Ureter (tissue), 1 donor: ENCODE results near the gene CCT5. TPM values are rescaled to one million over a fixed set of nuclear protein-coding genes. Genes with fewer than 3 reads are reported as not detected.
A peak's percentile ranks its signal among the peaks of the same experiment; 100 is the strongest.
"Not testable (repeated sequence)": the region's sequence is repeated elsewhere in the genome, so short reads cannot be mapped to it uniquely, and the experiment has no call there.

Source experiments
- DNase-seq: peaks from one replicate; pipeline ENCODE4 v3.0.0-alpha.2; 2020; ENCODE audit warnings: low spot score
- total RNA-seq: library from RNA; stranded (reverse); gene quantifications from one replicate; pipeline ENCODE4 v1.2.4, GENCODE V29; 2023
- donor health status: DM: yes; HTN: yes; CAD: no.

Gene CCT5
- total RNA-seq, 1 donor from 2014 or later = 158 TPM

DNA sequence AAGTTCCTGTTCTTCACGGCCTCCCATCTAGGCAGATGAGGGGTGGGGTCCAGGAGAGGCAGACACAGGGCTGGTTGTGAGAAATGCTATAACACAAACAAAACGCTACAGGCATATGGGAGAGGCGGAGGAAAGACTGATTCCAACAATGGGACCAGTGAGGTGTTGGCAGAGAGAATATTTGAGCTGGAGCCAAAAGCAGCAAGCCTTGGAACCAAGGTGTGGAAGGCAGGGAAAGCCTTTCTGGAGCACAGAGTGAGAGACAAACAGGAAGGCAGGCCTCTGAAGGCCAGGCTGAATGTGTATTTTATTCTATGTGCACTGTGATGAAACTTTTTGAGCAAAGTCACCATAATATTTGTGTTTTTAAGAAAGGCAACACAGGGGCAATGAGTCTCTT, 3.3 kb upstream of the CCT5 start:
- DNase-seq = no peak

DNA sequence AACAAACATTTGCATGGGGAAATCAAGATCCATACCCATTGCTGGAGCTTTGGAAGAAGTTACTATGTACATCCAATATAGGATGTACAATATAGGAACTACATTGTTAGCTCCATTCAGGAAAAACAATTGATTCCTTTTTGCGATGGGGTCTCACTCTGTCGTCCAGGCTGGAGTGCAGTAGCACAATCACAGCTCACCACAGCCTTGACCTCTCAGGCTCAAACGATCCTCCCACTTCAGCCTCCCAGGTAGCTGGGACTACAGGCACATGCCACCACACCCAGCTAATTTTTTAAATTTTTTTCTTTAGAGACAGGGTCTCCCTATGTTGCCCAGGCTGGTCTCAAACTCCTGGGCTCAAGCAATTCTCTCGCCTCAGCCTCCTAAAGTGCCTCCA, 2.9 kb upstream of the CCT5 start:
- DNase-seq = not testable (repeated sequence)

GRCh38 chr5:10248378-10249260, 1.5 kb upstream of the CCT5 start:
- no peak for DNase-seq

GRCh38 chr5:10250806-10251276, 761 bp downstream of the CCT5 start:
- no peak for DNase-seq

DNA sequence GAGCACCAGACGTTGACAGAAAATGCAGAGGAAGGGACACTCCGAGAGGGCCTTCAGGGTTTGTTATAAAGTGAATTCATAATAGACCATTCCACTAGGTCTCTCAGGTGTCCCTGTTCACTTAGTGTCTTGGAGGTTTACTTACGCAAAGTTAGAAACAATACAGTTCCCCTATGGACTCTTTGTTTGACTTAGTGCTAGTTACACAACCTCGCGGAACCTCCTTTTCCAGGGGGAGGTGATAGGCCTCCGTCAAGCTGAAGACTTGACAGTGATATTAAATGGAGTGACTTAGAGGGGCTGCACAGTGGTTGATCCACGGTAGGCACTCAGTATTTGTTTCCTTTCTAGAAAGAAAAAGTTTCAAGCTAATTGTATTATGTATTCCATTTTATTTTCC, 1.3 kb downstream of the CCT5 start:
- DNase-seq = no peak

- DNase-seq = no peak
Measured at GRCh38 chr5:10253390-10253789, 3.3 kb downstream of the CCT5 start.

- DNase-seq = no peak
Measured at GRCh38 chr5:10254686-10255085, 4.6 kb downstream of the CCT5 start.

DNA sequence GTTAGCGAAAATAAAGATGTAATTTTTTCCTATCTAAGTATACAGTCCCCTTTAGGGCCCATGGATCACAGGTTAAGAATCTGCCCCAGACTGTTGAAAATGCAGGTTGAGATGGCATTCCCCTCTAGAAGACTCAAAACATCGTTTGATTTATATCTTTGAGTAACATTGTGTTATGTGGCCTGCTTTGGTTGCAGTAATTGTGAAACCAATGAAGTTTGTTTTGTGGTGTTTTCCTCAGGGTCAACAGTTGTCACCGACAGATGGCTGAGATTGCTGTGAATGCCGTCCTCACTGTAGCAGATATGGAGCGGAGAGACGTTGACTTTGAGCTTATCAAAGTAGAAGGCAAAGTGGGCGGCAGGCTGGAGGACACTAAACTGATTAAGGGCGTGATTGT, 7.8 kb downstream of the CCT5 start:
- no peak for DNase-seq

DNA sequence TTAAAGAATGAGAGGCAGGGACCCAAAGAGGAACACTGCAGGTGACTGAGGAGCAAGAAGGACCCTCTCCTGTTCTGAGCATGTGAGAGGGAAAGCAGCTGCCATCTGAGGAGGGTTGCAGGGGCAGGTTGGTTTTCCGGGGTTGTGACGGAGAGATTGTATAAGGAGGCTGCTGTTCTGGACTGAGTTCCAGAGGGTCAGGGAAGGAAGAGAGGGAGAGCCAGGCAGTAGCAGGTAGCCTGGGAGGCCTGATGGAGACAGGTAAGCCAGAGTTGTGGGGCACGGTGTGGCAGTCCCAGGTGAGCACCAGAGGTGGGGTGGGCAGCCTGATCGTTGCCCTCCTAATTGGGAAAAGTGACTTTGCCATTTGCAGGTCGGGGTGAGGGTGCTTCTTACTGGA, 9.8 kb downstream of the CCT5 start:
- DNase-seq = no peak

DNA sequence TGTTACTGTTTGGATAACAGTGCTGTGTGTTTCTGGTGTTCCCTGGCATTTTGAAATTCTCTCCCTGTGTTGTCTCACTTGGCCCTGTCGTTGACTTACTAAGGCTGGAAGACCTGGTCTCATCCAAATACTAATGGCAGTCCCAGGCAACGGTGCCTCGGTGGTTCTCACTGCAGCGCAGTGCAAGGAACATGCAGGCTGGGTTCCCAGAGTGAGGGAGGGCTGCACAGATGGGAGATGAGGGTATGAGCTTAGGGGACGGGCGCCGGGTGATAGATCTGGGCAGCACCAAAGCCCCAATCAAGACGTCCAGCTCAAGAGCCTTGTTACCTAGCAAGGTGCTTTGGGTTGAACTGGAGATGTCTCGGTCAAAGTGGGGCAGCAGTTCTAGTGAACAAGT, 11.0 kb downstream of the CCT5 start:
- no peak for DNase-seq

GRCh38 chr5:10262121-10262774, 12.2 kb downstream of the CCT5 start:
- DNase-seq = no peak

DNA sequence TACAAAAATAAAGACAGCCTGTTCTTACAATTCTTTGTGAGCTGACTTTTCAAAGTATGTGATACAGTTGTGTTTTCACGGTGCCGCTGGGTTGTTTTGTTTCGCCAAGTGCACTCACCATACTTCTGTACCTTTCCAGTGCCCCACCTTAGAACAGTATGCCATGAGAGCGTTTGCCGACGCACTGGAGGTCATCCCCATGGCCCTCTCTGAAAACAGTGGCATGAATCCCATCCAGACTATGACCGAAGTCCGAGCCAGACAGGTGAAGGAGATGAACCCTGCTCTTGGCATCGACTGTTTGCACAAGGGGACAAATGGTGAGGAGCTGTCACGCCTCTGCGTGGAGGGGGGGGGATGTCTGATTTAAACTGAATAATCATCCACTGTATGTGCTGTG, 12.9 kb downstream of the CCT5 start:
- DNase-seq = no peak

GRCh38 chr5:10264604-10265003, 14.5 kb downstream of the CCT5 start:
- DNase-seq = no peak

DNA sequence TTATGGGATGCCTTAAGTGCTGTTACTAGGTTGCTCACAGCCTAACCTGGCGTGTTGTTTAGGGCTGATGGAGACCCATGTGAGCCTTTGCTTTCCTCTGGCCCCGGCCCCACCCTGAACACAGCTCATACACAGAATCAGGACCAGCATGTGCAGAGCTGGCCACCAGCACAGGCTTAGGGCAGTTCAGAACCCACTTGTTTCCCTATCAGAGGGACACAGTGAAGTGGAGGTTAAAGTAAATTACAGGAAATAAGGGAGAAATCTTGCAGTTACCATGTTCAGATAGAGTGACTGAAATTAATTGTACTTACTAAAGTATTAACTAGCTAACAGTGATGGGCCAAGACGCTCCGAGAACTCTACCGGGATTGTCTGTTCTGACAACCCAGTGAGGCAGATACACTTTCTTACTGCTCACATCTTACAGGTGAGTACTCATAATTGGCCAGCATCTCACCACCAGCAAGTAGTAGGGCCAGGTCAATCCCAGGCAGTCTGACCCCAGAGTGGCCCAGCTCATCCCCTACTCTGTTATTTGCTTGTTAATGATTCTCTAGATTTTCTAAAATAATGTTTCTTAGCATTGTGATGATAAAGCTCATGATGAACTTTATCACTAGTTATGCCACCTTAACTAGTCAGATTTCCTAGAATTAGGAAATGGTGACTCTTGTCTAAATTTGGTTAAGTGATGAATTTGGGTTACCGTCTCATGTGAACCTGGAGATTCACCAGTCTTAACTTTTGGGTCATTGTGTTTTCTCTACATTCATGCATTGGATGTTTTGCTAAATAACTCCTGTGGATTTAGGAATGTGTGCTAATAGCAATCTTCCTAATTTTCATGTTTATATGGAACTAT, 15.4 kb downstream of the CCT5 start:
- no peak for DNase-seq

DNA sequence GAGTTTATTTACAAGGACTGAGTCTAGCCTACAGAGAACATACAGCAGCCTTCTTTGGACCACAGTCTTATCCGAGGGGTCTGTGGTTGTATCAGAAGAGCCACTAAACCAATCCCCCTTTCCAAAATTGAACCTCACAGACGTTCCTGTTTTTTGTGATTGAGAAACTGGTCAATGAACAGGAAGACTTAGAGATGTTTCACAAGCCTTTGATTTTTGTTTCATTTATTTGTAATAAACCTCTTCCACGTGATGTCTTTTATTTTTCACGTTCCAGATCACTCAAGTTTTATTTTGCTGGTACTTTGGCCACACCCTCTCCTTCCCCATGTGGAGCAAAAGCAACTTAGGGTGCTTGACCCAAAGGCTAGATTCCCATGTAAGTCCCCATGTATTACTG, 16.1 kb downstream of the CCT5 start:
- DNase-seq = no peak

GRCh38 chr5:10266839-10267238, 16.8 kb downstream of the CCT5 start:
- no peak for DNase-seq

- no peak for DNase-seq
Measured at GRCh38 chr5:10268100-10268499, 18.0 kb downstream of the CCT5 start.

DNA sequence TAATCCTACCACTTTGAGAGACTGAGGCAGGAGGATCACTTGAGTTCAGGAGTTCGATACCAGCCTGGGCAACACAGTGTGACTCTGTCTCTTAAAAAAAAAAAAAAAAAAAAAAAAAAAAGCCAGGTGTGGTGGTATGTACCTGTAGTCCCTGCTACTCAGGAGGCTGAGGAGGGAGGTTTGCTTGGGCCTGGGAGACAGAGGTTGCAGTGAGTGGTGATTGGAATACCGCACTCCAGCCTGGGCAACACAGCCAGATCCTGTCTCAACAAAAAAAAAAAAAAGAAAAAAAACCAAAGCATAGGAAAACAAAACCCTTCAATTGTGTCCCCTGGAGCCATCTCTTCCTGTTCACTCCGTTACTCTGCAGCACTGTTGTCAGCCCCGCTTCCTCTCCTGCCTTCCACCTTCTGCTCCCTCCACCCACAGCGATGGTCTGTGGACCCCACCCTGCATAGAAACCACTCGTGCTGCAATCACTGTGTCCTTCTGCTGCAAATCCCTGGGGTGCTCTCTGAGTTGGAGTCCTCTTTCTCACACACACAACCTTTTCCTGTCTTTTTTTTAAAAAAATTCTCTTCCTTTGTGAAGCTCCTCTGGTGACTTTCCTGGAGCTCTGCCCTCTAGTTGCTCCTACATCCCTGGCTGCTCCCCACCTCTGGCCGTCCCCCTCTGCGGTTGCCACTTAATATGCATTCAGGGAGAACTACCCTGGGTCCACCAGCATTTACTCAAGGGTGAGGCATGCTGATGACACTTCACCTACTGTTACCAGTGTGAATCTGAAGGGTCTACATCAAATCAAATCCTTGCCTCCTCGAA, 22.2 kb downstream of the CCT5 start:
- no peak for DNase-seq

GRCh38 chr5:10272875-10273209, 22.8 kb downstream of the CCT5 start:
- DNase-seq = not testable (repeated sequence)

DNA sequence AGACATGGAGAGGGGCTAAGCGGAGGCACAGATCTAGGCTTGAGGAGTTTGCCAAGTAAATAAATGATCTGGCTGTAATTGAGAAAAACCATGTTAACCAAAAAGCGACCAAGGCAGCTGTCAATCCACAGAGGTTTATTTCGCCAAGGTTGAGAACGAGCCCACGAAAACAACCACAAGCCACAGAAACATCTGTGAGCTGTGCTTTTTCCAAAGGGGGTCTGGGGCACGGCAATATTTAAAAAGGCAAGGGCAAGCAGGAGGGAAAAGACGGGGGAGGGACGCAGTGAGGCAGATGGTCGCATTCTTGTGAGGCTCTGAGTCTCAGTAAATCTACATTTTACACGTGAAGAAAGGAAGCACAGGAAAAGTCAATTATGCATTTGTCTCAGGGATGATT, 25.4 kb downstream of the CCT5 start:
- DNase-seq = peak; percentile 13

DNA sequence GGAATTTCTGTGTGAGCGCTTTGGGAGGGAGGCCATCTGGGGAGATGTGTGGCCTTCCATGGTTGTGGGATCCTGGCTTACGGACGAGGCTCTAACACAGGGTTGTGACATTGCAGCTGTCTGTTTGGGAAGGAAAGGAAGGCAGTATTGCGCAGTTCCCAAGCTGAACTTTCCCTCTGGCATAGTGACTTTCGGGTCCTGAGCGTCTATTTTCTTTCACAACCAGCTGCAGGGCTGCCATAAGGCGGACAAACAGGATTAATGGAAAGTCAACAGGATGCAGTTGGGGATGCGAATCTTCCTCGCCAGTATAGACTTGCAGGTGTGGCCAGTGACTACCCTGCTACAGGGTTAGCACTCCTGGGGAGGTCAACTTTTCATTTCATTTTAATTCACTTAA, 25.9 kb downstream of the CCT5 start:
- DNase-seq = peak; percentile 29

DNA sequence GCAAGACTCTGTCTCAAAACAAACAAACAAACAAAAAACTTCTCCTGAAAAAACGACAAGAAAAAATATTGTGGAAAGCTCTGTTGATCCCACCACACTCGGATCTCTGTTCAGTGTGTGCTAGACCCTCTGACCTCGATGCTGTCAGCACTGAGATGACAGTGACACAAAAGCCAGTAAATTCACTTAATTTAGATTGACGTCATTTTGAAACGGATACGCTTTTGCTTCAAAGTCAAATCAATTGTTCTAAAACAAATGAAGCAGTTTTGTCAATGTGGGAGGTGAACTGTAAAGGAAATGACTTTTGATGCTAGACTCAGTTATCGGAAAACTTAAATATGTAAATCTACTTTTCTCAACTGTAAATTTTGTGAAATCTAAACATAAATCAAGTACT, 26.6 kb downstream of the CCT5 start:
- DNase-seq = peak; percentile 6
